Measurements from ENCODE around the gene PCYOX1L.

The PCYOX1L gene

DNA sequence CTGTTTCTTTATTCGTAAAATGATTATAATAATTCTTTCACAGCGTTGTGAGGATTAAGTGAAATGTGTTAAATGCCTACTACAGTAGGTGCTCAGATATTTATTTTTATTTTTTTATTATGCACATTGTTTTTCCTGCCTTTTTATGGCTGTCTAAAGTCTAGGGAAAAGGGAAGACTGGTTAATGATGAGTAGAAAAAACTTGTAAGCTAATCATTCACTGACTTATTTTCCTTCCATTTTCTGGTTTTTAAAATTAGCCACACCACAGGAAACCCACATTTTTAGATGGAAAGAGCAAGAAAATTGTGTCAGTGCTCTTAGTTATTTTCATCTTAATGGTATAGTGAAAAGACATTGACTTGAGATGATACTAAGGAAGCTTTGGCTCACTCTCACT lies 3.9 kb upstream of the PCYOX1L start:
- Histone ChIP-seq H3K9me3 (no peaks in the 10 kb centered on the region), H3K27me3 (no peaks in the 10 kb centered on the region), H3K4me3 (ENCODE audit: low read depth, low read length) (no peak overlapping the region), H3K36me3 (peaks cover 53% of the 10 kb centered on the region), H3K4me1 (no peaks in the 10 kb centered on the region)
- TF ChIP-seq, protein P1, sequence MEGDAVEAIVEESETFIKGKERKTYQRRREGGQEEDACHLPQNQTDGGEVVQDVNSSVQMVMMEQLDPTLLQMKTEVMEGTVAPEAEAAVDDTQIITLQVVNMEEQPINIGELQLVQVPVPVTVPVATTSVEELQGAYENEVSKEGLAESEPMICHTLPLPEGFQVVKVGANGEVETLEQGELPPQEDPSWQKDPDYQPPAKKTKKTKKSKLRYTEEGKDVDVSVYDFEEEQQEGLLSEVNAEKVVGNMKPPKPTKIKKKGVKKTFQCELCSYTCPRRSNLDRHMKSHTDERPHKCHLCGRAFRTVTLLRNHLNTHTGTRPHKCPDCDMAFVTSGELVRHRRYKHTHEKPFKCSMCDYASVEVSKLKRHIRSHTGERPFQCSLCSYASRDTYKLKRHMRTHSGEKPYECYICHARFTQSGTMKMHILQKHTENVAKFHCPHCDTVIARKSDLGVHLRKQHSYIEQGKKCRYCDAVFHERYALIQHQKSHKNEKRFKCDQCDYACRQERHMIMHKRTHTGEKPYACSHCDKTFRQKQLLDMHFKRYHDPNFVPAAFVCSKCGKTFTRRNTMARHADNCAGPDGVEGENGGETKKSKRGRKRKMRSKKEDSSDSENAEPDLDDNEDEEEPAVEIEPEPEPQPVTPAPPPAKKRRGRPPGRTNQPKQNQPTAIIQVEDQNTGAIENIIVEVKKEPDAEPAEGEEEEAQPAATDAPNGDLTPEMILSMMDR (IDR thresholded peaks at IDR 0.05; ENCODE audit: low read depth, low read length) = no peak
- no peak for DNase-seq

DNA sequence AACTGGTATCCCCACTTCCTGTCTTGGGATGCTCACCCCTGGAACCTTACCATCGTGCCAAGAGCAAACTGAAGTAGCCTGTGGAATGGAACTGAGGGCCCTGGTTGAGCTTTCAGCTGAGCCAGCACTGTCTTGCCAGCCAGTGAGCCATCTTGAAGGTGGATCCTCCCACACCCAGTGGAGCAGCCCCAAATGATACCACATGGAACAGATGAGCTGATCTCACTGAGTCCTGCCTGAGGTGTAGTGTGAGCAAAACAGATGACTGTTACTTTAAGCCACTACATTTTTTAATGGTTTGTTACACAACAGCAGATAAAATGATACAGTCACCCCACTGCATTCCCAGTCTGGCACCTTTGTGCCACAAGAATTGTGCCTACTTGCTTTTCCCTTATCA lies 2.2 kb upstream of the PCYOX1L start:
- Histone ChIP-seq H3K27me3 (no peaks in the 10 kb centered on the region), H3K4me3 (ENCODE audit: low read depth, low read length) (no peak overlapping the region), H3K4me1 (no peaks in the 10 kb centered on the region), H3K36me3 (peaks cover 36% of the 10 kb centered on the region), H3K9me3 (no peaks in the 10 kb centered on the region)
- TF ChIP-seq, protein P1 (IDR thresholded peaks at IDR 0.05; ENCODE audit: low read depth, low read length) = no peak
- no peak for DNase-seq

DNA sequence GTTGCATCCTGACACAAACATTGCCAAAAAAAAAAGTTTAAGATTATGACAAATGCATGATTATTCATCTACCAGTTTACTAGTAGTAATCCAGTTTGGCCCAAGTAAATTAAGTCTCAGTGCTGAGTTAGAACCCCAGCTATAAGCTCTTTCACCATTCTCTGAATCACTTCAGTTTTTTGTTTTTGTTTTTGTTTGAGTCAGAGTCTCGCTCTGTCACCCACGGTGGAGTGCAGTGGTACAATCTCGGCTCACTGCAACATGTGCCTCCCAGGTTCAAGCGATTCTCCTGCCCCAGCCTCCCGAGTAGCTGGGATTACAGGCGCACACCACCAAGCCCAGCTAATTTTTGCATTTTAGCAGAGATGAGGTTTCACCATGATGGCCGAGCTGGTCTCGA lies 1.5 kb upstream of the PCYOX1L start:
- H3K9me3 ChIP-seq = no peaks in the 10 kb centered on the region
- no peaks in the 10 kb centered on the region for H3K4me1 ChIP-seq
- peaks cover 29% of the 10 kb centered on the region for H3K36me3 ChIP-seq
- TF ChIP-seq, protein P1 (IDR thresholded peaks at IDR 0.05; ENCODE audit: low read depth, low read length) = no peak
- no peak overlapping the region for H3K4me3 ChIP-seq (ENCODE audit: low read depth, low read length)
- H3K27me3 ChIP-seq = no peaks in the 10 kb centered on the region
- DNase-seq = no peak

DNA sequence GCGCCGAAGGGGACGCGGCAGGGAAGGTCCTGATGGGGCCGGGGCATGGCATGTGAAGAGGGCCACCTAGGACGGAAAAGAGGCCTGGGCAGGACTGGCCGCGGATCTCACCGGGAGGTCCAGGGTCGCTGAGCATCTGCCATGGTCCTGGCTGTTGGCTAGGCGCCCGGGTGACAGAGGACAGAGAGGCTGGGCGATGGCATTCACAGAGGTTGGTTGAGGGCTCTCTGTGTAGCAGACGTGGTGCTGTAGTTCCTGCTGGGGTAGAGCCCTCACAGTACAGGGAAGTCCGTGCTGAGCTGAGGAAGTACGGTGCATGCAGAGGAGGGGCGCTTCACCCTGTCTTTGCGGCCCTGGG lies 427 bp downstream of the PCYOX1L start:
- Histone ChIP-seq H3K4me3 (ENCODE audit: low read depth, low read length) (peak overlapping the region; percentile 91), H3K27me3 (no peaks in the 10 kb centered on the region), H3K36me3 (peaks cover 15% of the 10 kb centered on the region), H3K4me1 (no peaks in the 10 kb centered on the region), H3K9me3 (no peaks in the 10 kb centered on the region)
- TF ChIP-seq, protein P1 (IDR thresholded peaks at IDR 0.05; ENCODE audit: low read depth, low read length) = no peak
- DNase-seq = peak; percentile 73

DNA sequence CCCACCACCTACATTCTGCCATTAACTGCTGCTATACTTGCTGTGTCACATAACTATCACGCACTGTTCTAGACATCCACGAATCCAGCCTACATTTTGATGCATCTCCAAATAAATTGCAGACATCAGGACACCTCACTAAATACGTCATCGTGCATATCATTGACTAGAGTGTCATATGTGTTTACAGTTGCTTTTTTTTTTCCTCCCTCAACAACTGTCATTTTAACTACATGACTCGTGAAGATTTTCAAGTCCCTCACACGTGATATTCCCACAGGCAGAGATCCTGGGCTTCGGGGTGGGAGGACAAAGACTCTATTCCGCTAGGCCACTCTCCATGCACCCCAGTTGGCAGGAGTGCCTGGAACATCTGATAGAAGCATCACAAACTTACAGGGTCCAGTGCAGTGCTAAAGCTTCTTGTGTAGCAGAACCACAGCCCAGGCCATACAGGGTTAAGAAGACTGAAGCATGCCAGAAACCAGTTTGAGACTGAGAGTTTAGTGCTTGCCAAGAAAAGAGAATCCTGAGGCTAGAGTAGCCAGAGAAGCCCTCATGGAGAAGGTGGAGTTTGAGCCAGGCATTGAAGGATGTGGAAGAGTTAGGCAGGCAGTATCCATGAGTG lies 1.1 kb downstream of the PCYOX1L start:
- no peak for DNase-seq
- Histone ChIP-seq H3K4me1 (no peaks in the 10 kb centered on the region), H3K27me3 (no peaks in the 10 kb centered on the region), H3K36me3 (peaks cover 13% of the 10 kb centered on the region), H3K4me3 (ENCODE audit: low read depth, low read length) (peak overlapping the region; percentile 91), H3K9me3 (no peaks in the 10 kb centered on the region)
- TF ChIP-seq, protein P1 (IDR thresholded peaks at IDR 0.05; ENCODE audit: low read depth, low read length) = no peak

DNA sequence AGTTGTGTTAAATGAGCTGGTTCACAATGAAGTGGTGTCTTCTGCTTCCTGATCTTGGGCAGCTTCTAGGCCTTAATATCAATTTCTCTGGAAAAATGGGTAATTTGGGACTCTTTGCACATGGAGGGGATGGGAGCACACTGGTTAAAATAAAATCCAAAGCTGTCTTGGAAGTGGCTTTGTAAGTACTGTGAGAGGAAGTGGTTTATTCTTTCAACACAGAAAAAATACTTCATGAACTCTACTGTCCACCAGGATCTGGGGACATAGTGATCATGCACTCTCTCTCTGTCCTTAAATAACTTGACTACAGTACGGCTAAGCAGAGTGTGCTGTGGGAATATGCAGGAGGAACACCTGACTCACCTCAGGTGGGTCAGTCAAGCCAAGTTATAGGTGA lies 2.4 kb downstream of the PCYOX1L start:
- Histone ChIP-seq H3K4me1 (no peaks in the 10 kb centered on the region), H3K36me3 (peaks cover 4% of the 10 kb centered on the region; the same call in 1 of the 2 replicates), H3K4me3 (ENCODE audit: low read depth, low read length) (no peak overlapping the region), H3K9me3 (no peaks in the 10 kb centered on the region), H3K27me3 (no peaks in the 10 kb centered on the region)
- TF ChIP-seq, protein P1 (IDR thresholded peaks at IDR 0.05; ENCODE audit: low read depth, low read length) = no peak
- DNase-seq = no peak

All from BE2C (cell line).